Upper lobe of left lung (tissue), 4 donors: ENCODE measurements around the gene TIPARP.

Experiments
- CTCF ChIP-seq, 6 experiments: fragments of 450-650 bp in 4 of 6; fragments of 200-600 bp in 2 of 6; sonication (generic) in 2 of 6; IDR thresholded peaks; one replicate each; pipeline ENCODE4 v1.5.1; 2016 to 2019; ENCODE audit warnings: antibody characterized with exemption in 6 of 6
- POLR2A ChIP-seq, 4 donors: fragments of 450-650 bp; IDR thresholded peaks; one replicate each; pipeline ENCODE4 v1.5.1; 2016 to 2017; ENCODE audit warnings: antibody characterized with exemption in 4 of 4, mild to moderate bottlenecking in 2 of 4

- TF ChIP-seq POLR2A (IDR thresholded peaks at IDR 0.05) = no peak
- no peak for TF ChIP-seq CTCF (IDR thresholded peaks at IDR 0.05)
Observed at GRCh38 chr3:156718622-156719306, 44.4 kb downstream of the TIPARP start.
